HepG2 (cell line): ENCODE data around the gene TMEM151A. TPM values are rescaled to one million over a fixed set of nuclear protein-coding genes. Genes with fewer than 3 reads are reported as not detected.

Experiments used
- FOXP4 ChIP-seq: sonication (generic); formaldehyde crosslinking; IDR thresholded peaks from 2 replicates; pipeline ENCODE4 v1.4.0; 2020; ENCODE audit warnings: missing genetic modification reagents
- RBFOX2 ChIP-seq: fragments of 200-400 bp; formaldehyde crosslinking; IDR thresholded peaks from 2 replicates; pipeline ENCODE4 v1.6.1; 2017; ENCODE audit warnings: low read depth, mild to moderate bottlenecking, low read length
- SMC3 ChIP-seq: IDR thresholded peaks from 2 replicates; pipeline ENCODE4 v1.6.1; 2011; ENCODE audit warnings: low read length, improper control_type of control experiment
- SP4 ChIP-seq: sonication (generic); formaldehyde crosslinking; IDR thresholded peaks from 2 replicates; pipeline ENCODE4 v1.8.1; 2023; ENCODE audit warnings: mild to moderate bottlenecking, missing genetic modification reagents
- STAG1 ChIP-seq: sonication (generic); formaldehyde crosslinking; IDR thresholded peaks from 2 replicates; pipeline ENCODE4 v1.4.0; 2020; ENCODE audit warnings: missing genetic modification reagents
- TBX2 ChIP-seq: sonication (generic); formaldehyde crosslinking; IDR thresholded peaks from 2 replicates; pipeline ENCODE4 v1.5.0; 2020; ENCODE audit warnings: missing genetic modification reagents, mild to moderate bottlenecking, borderline replicate concordance
- TEAD2 ChIP-seq: sonication (generic); formaldehyde crosslinking; IDR thresholded peaks from 2 replicates; pipeline ENCODE4 v1.9.0; 2021; ENCODE audit warnings: missing genetic modification reagents
- ZMYM3 ChIP-seq: sonication (generic); formaldehyde crosslinking; IDR thresholded peaks from 2 replicates; pipeline ENCODE4 v1.5.1; 2020; ENCODE audit warnings: mild to moderate bottlenecking, missing genetic modification reagents
- ZNF317 ChIP-seq: sonication (generic); formaldehyde crosslinking; IDR thresholded peaks from 2 replicates; pipeline ENCODE4 v1.5.0; 2020; ENCODE audit warnings: mild to moderate bottlenecking, missing genetic modification reagents
- ZNF33B ChIP-seq: sonication (generic); formaldehyde crosslinking; IDR thresholded peaks from 2 replicates; pipeline ENCODE4 v1.5.1; 2020; ENCODE audit warnings: mild to moderate bottlenecking, missing genetic modification reagents
- ZNF710 ChIP-seq: sonication (generic); formaldehyde crosslinking; IDR thresholded peaks from 2 replicates; pipeline ENCODE4 v1.5.0; 2020; ENCODE audit warnings: mild to moderate bottlenecking, missing genetic modification reagents, borderline replicate concordance
- polyA plus RNA-seq, 8 experiments: library from polyadenylated mRNA; depleted of rRNA in 3 of 8; stranded (reverse) in 7 of 8; unstranded in 1 of 8; fragments of >200 nt; fragmentation: Illumina TruSeq in 4 of 8; extraction: Trizol in 4 of 8; gene quantifications; 2 replicates each; pipeline versions ENCODE4 v1.2.1 to v1.2.3, GENCODE V29; 2011 to 2016; ENCODE audit warnings: low read depth in 4 of 8, missing spikeins in 1 of 8, mixed read lengths in 1 of 8; ENCODE audit not compliant: insufficient read depth in 1 of 8
- total RNA-seq, 5 experiments: library from RNA; depleted of rRNA; stranded (reverse); fragments of >200 nt; fragmentation: Illumina TruSeq; extraction: Trizol; gene quantifications; 2 replicates each; pipeline ENCODE4 v1.2.3, GENCODE V29; 2016; ENCODE audit warnings: low read depth in 1 of 5
- TF ChIP-seq, protein P1 (sequence below): sonication (generic); formaldehyde crosslinking; IDR thresholded peaks from 2 replicates; pipeline ENCODE4 v1.4.0; 2020; ENCODE audit warnings: missing genetic modification reagents
- TF ChIP-seq, protein P2 (sequence below): sonication (generic); formaldehyde crosslinking; IDR thresholded peaks from 2 replicates; pipeline ENCODE4 v1.4.0; 2020; ENCODE audit warnings: low read depth, mild to moderate bottlenecking, missing genetic modification reagents
- TF ChIP-seq, protein P3 (sequence below): sonication (generic); formaldehyde crosslinking; IDR thresholded peaks from 2 replicates; pipeline ENCODE4 v1.4.0; 2020; ENCODE audit warnings: missing genetic modification reagents, borderline replicate concordance

The TMEM151A gene
- total and polyA plus RNA-seq, 2 of the 13 experiments (the other 11 are each of a cell fraction or from before 2014, with no cell fraction given), result 0.18 to 0.33 TPM

GRCh38 chr11:66328302-66329144, 36.8 kb downstream of the TMEM151A start (continued):
- TF ChIP-seq FOXP4 (CRISPR knock-in tag) (peak; percentile 74), SP4 (CRISPR knock-in tag) (no peak), ZNF317 (CRISPR knock-in tag) (peak; percentile 38; the same call in 1 of the 2 replicates), RBFOX2 (no peak), SMC3 (peak; percentile 75), ZMYM3 (CRISPR knock-in tag) (peak; percentile 78; the same call in 1 of the 2 replicates), STAG1 (peak; percentile 87), TBX2 (CRISPR knock-in tag) (peak; percentile 68; the same call in 1 of the 2 replicates), ZNF710 (CRISPR knock-in tag) (no peak), TEAD2 (CRISPR knock-in tag) (no peak), ZNF33B (CRISPR knock-in tag) (no peak)
- TF ChIP-seq, protein P1, sequence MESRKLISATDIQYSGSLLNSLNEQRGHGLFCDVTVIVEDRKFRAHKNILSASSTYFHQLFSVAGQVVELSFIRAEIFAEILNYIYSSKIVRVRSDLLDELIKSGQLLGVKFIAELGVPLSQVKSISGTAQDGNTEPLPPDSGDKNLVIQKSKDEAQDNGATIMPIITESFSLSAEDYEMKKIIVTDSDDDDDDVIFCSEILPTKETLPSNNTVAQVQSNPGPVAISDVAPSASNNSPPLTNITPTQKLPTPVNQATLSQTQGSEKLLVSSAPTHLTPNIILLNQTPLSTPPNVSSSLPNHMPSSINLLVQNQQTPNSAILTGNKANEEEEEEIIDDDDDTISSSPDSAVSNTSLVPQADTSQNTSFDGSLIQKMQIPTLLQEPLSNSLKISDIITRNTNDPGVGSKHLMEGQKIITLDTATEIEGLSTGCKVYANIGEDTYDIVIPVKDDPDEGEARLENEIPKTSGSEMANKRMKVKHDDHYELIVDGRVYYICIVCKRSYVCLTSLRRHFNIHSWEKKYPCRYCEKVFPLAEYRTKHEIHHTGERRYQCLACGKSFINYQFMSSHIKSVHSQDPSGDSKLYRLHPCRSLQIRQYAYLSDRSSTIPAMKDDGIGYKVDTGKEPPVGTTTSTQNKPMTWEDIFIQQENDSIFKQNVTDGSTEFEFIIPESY (CRISPR knock-in tag), result peak; percentile 68; the same call in 1 of the 2 replicates
- TF ChIP-seq, protein P2, sequence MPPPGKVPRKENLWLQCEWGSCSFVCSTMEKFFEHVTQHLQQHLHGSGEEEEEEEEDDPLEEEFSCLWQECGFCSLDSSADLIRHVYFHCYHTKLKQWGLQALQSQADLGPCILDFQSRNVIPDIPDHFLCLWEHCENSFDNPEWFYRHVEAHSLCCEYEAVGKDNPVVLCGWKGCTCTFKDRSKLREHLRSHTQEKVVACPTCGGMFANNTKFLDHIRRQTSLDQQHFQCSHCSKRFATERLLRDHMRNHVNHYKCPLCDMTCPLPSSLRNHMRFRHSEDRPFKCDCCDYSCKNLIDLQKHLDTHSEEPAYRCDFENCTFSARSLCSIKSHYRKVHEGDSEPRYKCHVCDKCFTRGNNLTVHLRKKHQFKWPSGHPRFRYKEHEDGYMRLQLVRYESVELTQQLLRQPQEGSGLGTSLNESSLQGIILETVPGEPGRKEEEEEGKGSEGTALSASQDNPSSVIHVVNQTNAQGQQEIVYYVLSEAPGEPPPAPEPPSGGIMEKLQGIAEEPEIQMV, result no peak; the same call in 1 of the 2 replicates
- TF ChIP-seq, protein P3, sequence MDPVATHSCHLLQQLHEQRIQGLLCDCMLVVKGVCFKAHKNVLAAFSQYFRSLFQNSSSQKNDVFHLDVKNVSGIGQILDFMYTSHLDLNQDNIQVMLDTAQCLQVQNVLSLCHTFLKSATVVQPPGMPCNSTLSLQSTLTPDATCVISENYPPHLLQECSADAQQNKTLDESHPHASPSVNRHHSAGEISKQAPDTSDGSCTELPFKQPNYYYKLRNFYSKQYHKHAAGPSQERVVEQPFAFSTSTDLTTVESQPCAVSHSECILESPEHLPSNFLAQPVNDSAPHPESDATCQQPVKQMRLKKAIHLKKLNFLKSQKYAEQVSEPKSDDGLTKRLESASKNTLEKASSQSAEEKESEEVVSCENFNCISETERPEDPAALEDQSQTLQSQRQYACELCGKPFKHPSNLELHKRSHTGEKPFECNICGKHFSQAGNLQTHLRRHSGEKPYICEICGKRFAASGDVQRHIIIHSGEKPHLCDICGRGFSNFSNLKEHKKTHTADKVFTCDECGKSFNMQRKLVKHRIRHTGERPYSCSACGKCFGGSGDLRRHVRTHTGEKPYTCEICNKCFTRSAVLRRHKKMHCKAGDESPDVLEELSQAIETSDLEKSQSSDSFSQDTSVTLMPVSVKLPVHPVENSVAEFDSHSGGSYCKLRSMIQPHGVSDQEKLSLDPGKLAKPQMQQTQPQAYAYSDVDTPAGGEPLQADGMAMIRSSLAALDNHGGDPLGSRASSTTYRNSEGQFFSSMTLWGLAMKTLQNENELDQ (CRISPR knock-in tag), result no peak
